Measurements from ENCODE around the gene FBXO40. TPM values are rescaled to one million over a fixed set of nuclear protein-coding genes. Genes with fewer than 3 reads are reported as not detected.

FBXO40 gene, protein sequence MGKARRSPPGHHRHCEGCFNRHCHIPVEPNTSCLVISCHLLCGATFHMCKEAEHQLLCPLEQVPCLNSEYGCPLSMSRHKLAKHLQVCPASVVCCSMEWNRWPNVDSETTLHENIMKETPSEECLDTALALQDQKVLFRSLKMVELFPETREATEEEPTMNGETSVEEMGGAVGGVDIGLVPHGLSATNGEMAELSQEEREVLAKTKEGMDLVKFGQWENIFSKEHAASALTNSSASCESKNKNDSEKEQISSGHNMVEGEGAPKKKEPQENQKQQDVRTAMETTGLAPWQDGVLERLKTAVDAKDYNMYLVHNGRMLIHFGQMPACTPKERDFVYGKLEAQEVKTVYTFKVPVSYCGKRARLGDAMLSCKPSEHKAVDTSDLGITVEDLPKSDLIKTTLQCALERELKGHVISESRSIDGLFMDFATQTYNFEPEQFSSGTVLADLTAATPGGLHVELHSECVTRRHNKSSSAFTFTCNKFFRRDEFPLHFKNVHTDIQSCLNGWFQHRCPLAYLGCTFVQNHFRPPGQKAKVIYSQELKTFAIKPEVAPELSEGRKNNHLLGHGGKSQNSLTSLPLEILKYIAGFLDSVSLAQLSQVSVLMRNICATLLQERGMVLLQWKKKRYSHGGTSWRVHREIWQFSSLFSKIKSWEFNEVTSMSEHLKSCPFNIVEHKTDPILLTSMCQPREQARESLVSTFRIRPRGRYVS
- not detected for total RNA-seq

GRCh38 chr3:121592856-121593702 lies at the start of gene FBXO40:
Gene FBXO40, plus strand, starts transcription at chr3:121593379. Its CDS starts 27,197 bp downstream, at chr3:121620576.
- intact Hi-C loops (cut with DNase I), result no loop called here
- Histone ChIP-seq H3K4me3 (no peak within 1 kb of the TSS), H3K9me3 (no peaks in the 10 kb centered on the region), H3K4me1 (no peaks in the 10 kb centered on the region), H3K36me3 (no peaks in the 10 kb centered on the region), H3K27me3 (no peaks in the 10 kb centered on the region), H3K27ac (no peak within 1 kb of the TSS), H3K9ac (ENCODE audit: low read depth in 2 of 2, low read length in 2 of 2) (no peak within 1 kb of the TSS)
- TF ChIP-seq, protein P1, sequence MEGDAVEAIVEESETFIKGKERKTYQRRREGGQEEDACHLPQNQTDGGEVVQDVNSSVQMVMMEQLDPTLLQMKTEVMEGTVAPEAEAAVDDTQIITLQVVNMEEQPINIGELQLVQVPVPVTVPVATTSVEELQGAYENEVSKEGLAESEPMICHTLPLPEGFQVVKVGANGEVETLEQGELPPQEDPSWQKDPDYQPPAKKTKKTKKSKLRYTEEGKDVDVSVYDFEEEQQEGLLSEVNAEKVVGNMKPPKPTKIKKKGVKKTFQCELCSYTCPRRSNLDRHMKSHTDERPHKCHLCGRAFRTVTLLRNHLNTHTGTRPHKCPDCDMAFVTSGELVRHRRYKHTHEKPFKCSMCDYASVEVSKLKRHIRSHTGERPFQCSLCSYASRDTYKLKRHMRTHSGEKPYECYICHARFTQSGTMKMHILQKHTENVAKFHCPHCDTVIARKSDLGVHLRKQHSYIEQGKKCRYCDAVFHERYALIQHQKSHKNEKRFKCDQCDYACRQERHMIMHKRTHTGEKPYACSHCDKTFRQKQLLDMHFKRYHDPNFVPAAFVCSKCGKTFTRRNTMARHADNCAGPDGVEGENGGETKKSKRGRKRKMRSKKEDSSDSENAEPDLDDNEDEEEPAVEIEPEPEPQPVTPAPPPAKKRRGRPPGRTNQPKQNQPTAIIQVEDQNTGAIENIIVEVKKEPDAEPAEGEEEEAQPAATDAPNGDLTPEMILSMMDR (IDR thresholded peaks at IDR 0.05), result no peak
- peak; percentile 17 for DNase-seq

GRCh38 chr3:121545049-121545573 lies 48.1 kb upstream of the FBXO40 start:
- intact Hi-C loops (cut with DNase I), result no loop called here
- Histone ChIP-seq H3K9ac (ENCODE audit: low read depth in 2 of 2, low read length in 2 of 2) (peak overlapping the region in 1 of 2 donors; percentile 53), H3K4me1 (no peaks in the 10 kb centered on the region), H3K27ac (peak overlapping the region; percentile 80), H3K4me3 (peak overlapping the region; percentile 66), H3K9me3 (no peaks in the 10 kb centered on the region), H3K27me3 (no peaks in the 10 kb centered on the region), H3K36me3 (no peaks in the 10 kb centered on the region)
- DNase-seq, result no peak
- TF ChIP-seq, protein P1 (IDR thresholded peaks at IDR 0.05), result no peak

GRCh38 chr3:121545574-121546455 lies 47.4 kb upstream of the FBXO40 start, which contains the start of gene POLQ:
Gene POLQ, minus strand, starts transcription at chr3:121545988. Its CDS starts 111 bp downstream, at chr3:121545877.
- TF ChIP-seq, protein P1 (IDR thresholded peaks at IDR 0.05), result no peak
- Histone ChIP-seq H3K9me3 (no peaks in the 10 kb centered on the region), H3K4me1 (no peaks in the 10 kb centered on the region), H3K9ac (ENCODE audit: low read depth in 2 of 2, low read length in 2 of 2) (peak within 1 kb of the TSS; percentile 76 to 96), H3K27ac (peak within 1 kb of the TSS; percentile 80), H3K27me3 (no peaks in the 10 kb centered on the region), H3K36me3 (no peaks in the 10 kb centered on the region), H3K4me3 (peak within 1 kb of the TSS; percentile 66)
- intact Hi-C loops (cut with DNase I), result no loop called here
- DNase-seq, result peak; percentile 94

DNA sequence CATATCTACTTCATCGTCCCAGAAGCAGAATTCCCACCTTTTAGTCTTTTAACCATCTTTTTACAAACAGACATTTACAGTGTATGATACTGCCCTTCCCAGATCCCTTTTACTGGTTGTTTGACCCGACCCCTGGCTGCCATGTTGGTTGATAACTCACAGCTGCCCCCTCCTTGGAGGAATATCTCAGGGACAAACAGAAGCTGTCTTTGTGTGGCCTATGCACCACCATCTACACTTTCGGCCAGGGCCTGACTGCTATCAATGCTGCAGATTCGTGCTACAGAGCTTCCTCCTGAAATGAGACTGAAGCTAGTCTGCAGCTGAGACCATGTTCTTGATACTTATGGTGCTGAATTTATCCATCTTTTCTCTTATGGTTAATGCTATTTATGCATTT lies 40.8 kb upstream of the FBXO40 start:
- H3K27me3 ChIP-seq, result no peaks in the 10 kb centered on the region
- no peak overlapping the region for H3K27ac ChIP-seq
- no peaks in the 10 kb centered on the region for H3K4me1 ChIP-seq
- H3K9me3 ChIP-seq, result no peaks in the 10 kb centered on the region
- intact Hi-C loops (cut with DNase I), result no loop called here
- TF ChIP-seq, protein P1 (IDR thresholded peaks at IDR 0.05), result no peak
- H3K36me3 ChIP-seq, result no peaks in the 10 kb centered on the region
- no peak for DNase-seq
- no peak overlapping the region for H3K9ac ChIP-seq (ENCODE audit: low read depth in 2 of 2, low read length in 2 of 2)
- H3K4me3 ChIP-seq, result no peak overlapping the region

All from colonic mucosa (tissue), 4 donors.